Hepatocyte (in vitro differentiated cells): ENCODE measurements around the gene OR3A3.

Experiments used
- CTCF ChIP-seq: fragments of 200-600 bp; sonication (generic); IDR thresholded peaks from 2 replicates; pipeline ENCODE4 v1.5.1; 2016; ENCODE audit warnings: antibody characterized with exemption, mild to moderate bottlenecking; ENCODE audit not compliant: poor library complexity
- EZH2 ChIP-seq: fragments of 200-600 bp; sonication (generic); IDR thresholded peaks from 2 replicates; pipeline ENCODE4 v1.6.1; 2016; ENCODE audit warnings: antibody characterized with exemption, mild to moderate bottlenecking, borderline replicate concordance
- EZH2phosphoT487 ChIP-seq: fragments of 200-600 bp; sonication (generic); IDR thresholded peaks from one replicate; pipeline ENCODE4 v1.6.1; 2018; ENCODE audit warnings: antibody characterized with exemption, mild to moderate bottlenecking, low read depth, moderate library complexity; ENCODE audit not compliant: unreplicated experiment, severe bottlenecking

- TF ChIP-seq CTCF = no peak
- no peak for TF ChIP-seq EZH2
- no peak for TF ChIP-seq EZH2phosphoT487
Measured at GRCh38 chr17:3438368-3438767, 27.2 kb downstream of the OR3A3 start.
